Trophoblast cell (in vitro differentiated cells and primary cell): ENCODE measurements around the gene SYNE2.

Experiments used
- DNase-seq, 2 donors: peaks; one replicate each; pipeline ENCODE4 v3.0.0-alpha.2; 2016
- H2AFZ ChIP-seq: 2 replicates; pipeline ENCODE4 v1.6.1; 2013; ENCODE audit warnings: low read length, moderate library complexity, mild to moderate bottlenecking; ENCODE audit not compliant: insufficient read depth, poor library complexity
- H2AK5ac ChIP-seq: 2 replicates; pipeline ENCODE4 v1.6.1; 2013; ENCODE audit warnings: mild to moderate bottlenecking, low read length
- H2BK120ac ChIP-seq: 2 replicates; pipeline ENCODE4 v1.6.1; 2013; ENCODE audit warnings: low read length, mild to moderate bottlenecking, moderate library complexity; ENCODE audit not compliant: insufficient read depth, poor library complexity
- H2BK12ac ChIP-seq: 2 replicates; pipeline ENCODE4 v1.6.1; 2013; ENCODE audit warnings: mild to moderate bottlenecking, low read length, moderate library complexity
- H2BK5ac ChIP-seq: 2 replicates; pipeline ENCODE4 v1.6.1; 2013; ENCODE audit warnings: low read length, low read depth, moderate library complexity, mild to moderate bottlenecking; ENCODE audit not compliant: poor library complexity
- H3K14ac ChIP-seq: 2 replicates; pipeline ENCODE4 v1.6.1; 2013; ENCODE audit warnings: mild to moderate bottlenecking, low read length
- H3K18ac ChIP-seq: 2 replicates; pipeline ENCODE4 v1.6.1; 2013; ENCODE audit warnings: mild to moderate bottlenecking, low read length
- H3K23ac ChIP-seq: 2 replicates; pipeline ENCODE4 v1.6.1; 2013; ENCODE audit warnings: low read length
- H3K27ac ChIP-seq: 2 replicates; pipeline ENCODE4 v1.5.1; 2013; ENCODE audit warnings: low read depth, mild to moderate bottlenecking, inconsistent platforms, low read length, moderate library complexity
- H3K27me3 ChIP-seq: 2 replicates; pipeline ENCODE4 v1.6.1; 2013; ENCODE audit warnings: inconsistent platforms, mild to moderate bottlenecking, low read length, moderate library complexity; ENCODE audit not compliant: insufficient read depth
- H3K36me3 ChIP-seq, 2 experiments: 1 replicate in 1 of 2; 2 replicates in 1 of 2; pipeline ENCODE4 v1.6.1; 2013; ENCODE audit warnings: low read length in 2 of 2, mild to moderate bottlenecking in 2 of 2, moderate library complexity in 1 of 2; ENCODE audit not compliant: insufficient read depth in 2 of 2, control insufficient read depth in 1 of 2
- H3K4ac ChIP-seq: 2 replicates; pipeline ENCODE4 v1.6.1; 2013; ENCODE audit warnings: low read depth, mild to moderate bottlenecking, low read length, moderate library complexity
- H3K4me1 ChIP-seq, 2 experiments: 1 replicate in 1 of 2; 2 replicates in 1 of 2; pipeline ENCODE4 v1.6.1; 2013; ENCODE audit warnings: low read length in 2 of 2, mild to moderate bottlenecking in 2 of 2, moderate library complexity in 1 of 2; ENCODE audit not compliant: insufficient read depth in 2 of 2, control insufficient read depth in 1 of 2
- H3K4me2 ChIP-seq: 2 replicates; pipeline ENCODE4 v1.6.1; 2013; ENCODE audit warnings: inconsistent platforms, mild to moderate bottlenecking, low read length, moderate library complexity
- H3K4me3 ChIP-seq: 2 replicates; pipeline ENCODE4 v1.5.1; 2013; ENCODE audit warnings: mild to moderate bottlenecking, low read depth, low read length, inconsistent platforms
- H3K79me1 ChIP-seq: one replicate; pipeline ENCODE4 v1.6.1; 2013; ENCODE audit warnings: low read length
- H3K79me2 ChIP-seq: 2 replicates; pipeline ENCODE4 v1.6.1; 2013; ENCODE audit warnings: low read length, mild to moderate bottlenecking; ENCODE audit not compliant: control insufficient read depth, insufficient read depth, poor library complexity
- H3K9ac ChIP-seq: 2 replicates; pipeline ENCODE4 v1.6.1; 2013; ENCODE audit warnings: mild to moderate bottlenecking, low read length
- H3K9me3 ChIP-seq: 2 replicates; pipeline ENCODE4 v1.6.1; 2013; ENCODE audit warnings: low read depth, mild to moderate bottlenecking, control low read depth, inconsistent platforms, low read length; ENCODE audit not compliant: insufficient read depth
- H4K12ac ChIP-seq: 2 replicates; pipeline ENCODE4 v1.6.1; 2013; ENCODE audit warnings: low read depth, mild to moderate bottlenecking, low read length, moderate library complexity
- H4K8ac ChIP-seq: 2 replicates; pipeline ENCODE4 v1.6.1; 2013; ENCODE audit warnings: low read depth, mild to moderate bottlenecking, low read length, moderate library complexity
- H4K91ac ChIP-seq: one replicate; pipeline ENCODE4 v1.6.1; 2013; ENCODE audit warnings: low read depth, mild to moderate bottlenecking, low read length, moderate library complexity
- WGBS: extraction: QIAGEN DNeasy Blood & Tissue Kit; methylation state at CpG from one replicate; pipeline ENCODE4 v1.1.7; 2013; ENCODE audit warnings: missing lambda C conversion rate; ENCODE audit not compliant: insufficient read length, insufficient coverage; ENCODE audit errors: extremely low coverage; 5-methylcytosine and 5-hydroxymethylcytosine counted together

The SYNE2 gene

DNA sequence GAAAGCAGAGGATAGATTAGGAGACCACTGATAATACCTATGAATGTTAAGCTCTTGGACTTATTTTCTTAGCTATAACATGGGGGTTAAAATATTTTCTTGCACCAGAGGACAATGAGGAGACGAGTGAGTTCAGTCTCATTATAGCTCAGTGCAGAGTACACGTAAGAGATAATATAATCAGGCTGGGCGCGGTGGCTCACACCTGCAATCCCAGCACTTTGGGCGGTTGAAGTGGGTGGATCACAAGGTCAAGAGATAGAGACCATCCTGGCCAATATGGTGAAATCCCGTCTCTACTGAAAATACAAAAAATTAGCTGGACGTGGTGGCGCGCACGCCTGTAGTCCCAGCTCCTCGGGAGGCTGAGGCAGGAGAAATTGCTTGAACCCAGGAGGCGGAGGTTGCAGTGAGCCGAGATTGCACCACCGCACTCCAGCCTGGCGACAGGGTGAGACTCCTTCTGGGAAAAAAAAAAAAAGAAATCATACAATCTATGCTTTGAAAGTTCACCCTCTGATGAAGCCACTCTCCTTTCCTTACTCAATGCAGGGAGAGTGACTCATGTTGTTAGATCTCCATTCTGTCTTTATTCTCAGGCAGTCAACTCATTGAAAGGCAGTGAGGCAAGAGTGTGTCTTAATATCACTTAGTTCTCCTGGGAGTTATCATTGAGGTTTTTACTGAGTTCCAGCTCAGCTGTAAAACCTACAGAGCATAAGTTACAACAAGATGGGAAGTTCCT, 134.2 kb downstream of the SYNE2 start:
- Histone ChIP-seq H2AFZ (no peak overlapping the region), H3K14ac (no peak overlapping the region), H3K27ac (no peak overlapping the region), H3K79me1 (no peaks in the 10 kb centered on the region), H2BK120ac (no peak overlapping the region), H3K9me3 (no peaks in the 10 kb centered on the region), H4K91ac (no peak overlapping the region), H4K8ac (no peak overlapping the region), H3K4ac (no peak overlapping the region), H3K23ac (no peak overlapping the region), H3K4me2 (no peak overlapping the region), H4K12ac (no peak overlapping the region), H3K27me3 (no peaks in the 10 kb centered on the region), H3K36me3 (peaks cover 4 to 6% of the 10 kb centered on the region in 2 experiments), H2BK12ac (no peak overlapping the region), H3K18ac (no peak overlapping the region), H2BK5ac (no peak overlapping the region), H3K4me1 (no peaks in the 10 kb centered on the region), H3K79me2 (no peaks in the 10 kb centered on the region), H3K9ac (no peak overlapping the region), H3K4me3 (no peak overlapping the region), H2AK5ac (no peak overlapping the region)
- WGBS: no CpG with 5 or more reads among the region's 15 CpGs
- peak; percentile 8 to 65 for DNase-seq

DNA sequence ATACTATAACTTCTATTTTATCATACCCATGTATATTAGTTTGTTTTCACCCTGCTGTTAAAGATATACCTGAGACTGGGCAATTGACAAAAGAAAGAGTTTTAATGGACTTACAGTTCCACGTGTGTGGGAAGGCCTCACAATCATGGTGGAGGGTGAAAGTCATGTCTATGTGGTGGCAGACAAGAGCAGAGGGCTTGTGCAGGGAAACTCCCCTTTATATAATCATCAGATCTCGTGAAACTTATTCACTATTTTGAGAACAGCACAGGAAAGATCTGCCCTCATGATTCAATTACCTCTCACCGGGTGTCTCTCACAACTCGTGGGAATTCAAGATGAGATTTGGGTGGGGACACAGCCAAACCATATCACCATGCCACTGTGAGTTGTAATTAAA, 135.8 kb downstream of the SYNE2 start:
- H3K27me3 ChIP-seq: no peaks in the 10 kb centered on the region

DNA sequence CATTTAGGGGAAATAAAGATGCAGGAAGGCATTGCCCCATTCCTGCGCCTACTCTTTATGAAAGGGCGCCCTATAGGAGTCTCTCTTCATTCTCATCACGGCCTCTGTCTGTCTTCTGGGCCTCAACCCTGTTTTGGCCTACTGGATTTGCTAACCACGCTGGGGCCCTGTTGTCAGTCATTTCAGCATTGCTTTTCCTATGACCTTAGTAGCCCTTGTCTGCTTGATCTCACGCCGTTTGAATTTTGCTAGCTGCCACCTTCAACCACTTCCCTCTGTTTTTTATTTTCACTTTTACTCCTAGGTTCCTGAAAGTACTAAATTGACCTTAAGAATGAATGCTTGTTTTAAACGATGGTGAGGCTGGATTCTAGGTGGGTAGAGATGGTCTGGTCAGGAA, 139.0 kb downstream of the SYNE2 start:
- Histone ChIP-seq H3K9ac (no peak overlapping the region), H2BK5ac (no peak overlapping the region), H3K4me3 (no peak overlapping the region), H3K18ac (no peak overlapping the region), H3K4ac (no peak overlapping the region), H3K14ac (no peak overlapping the region), H3K27ac (no peak overlapping the region), H3K36me3 (peaks cover 0 to 5% of the 10 kb centered on the region in 2 experiments), H4K12ac (no peak overlapping the region), H4K8ac (no peak overlapping the region), H3K4me2 (no peak overlapping the region), H3K27me3 (no peaks in the 10 kb centered on the region), H3K79me2 (no peaks in the 10 kb centered on the region), H2BK12ac (no peak overlapping the region), H3K79me1 (no peaks in the 10 kb centered on the region), H3K4me1 (peaks cover 0 to 2% of the 10 kb centered on the region in 2 experiments), H3K23ac (no peak overlapping the region), H3K9me3 (no peaks in the 10 kb centered on the region), H2BK120ac (no peak overlapping the region), H2AFZ (no peak overlapping the region), H2AK5ac (no peak overlapping the region), H4K91ac (no peak overlapping the region)
- no CpG with 5 or more reads among the region's 7 CpGs for WGBS
- no peak for DNase-seq

More for the DNA sequence above, 135.8 kb downstream of the SYNE2 start:
- Histone ChIP-seq H2AFZ (no peak overlapping the region), H3K4me3 (no peak overlapping the region), H3K4ac (no peak overlapping the region), H2AK5ac (no peak overlapping the region), H3K27ac (no peak overlapping the region), H3K36me3 (peaks cover 2 to 8% of the 10 kb centered on the region in 2 experiments), H4K8ac (no peak overlapping the region), H3K9me3 (no peaks in the 10 kb centered on the region), H3K14ac (no peak overlapping the region), H3K23ac (no peak overlapping the region), H2BK5ac (no peak overlapping the region), H3K4me2 (no peak overlapping the region), H3K4me1 (no peaks in the 10 kb centered on the region), H2BK12ac (no peak overlapping the region), H4K91ac (no peak overlapping the region), H3K9ac (no peak overlapping the region), H3K79me1 (no peaks in the 10 kb centered on the region), H2BK120ac (no peak overlapping the region), H4K12ac (no peak overlapping the region), H3K18ac (no peak overlapping the region), H3K79me2 (no peaks in the 10 kb centered on the region)
- WGBS: no CpG with 5 or more reads among the region's 4 CpGs
- DNase-seq: no peak

DNA sequence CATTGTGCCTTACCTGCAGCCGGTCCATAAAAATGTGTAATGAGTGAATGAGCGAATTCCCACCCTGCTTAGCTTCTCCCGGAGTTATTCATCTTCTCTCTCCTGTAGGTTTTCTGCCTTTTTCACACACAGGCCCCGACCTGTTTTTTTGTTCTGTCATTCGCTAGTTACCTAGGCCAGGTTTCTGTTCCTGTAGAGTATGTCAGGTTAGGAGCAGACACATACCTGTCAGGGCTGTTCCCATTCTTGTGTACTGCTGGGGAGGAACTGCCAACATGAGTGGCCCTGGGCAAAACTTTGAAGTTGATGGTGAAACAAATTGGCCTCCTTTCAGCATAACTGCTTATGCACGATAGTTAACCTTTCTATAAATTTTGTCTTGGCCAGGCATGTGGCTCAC, 140.1 kb downstream of the SYNE2 start:
- Histone ChIP-seq H3K27ac (no peak overlapping the region), H3K14ac (no peak overlapping the region), H3K9me3 (no peaks in the 10 kb centered on the region), H2BK120ac (no peak overlapping the region), H4K12ac (no peak overlapping the region), H2AK5ac (no peak overlapping the region), H3K18ac (no peak overlapping the region), H2BK12ac (no peak overlapping the region), H3K4me3 (no peak overlapping the region), H2BK5ac (no peak overlapping the region), H3K23ac (no peak overlapping the region), H3K9ac (no peak overlapping the region), H4K8ac (no peak overlapping the region), H3K79me2 (no peaks in the 10 kb centered on the region), H3K4me1 (peaks cover 0 to 2% of the 10 kb centered on the region in 2 experiments), H3K36me3 (peaks cover 0 to 5% of the 10 kb centered on the region in 2 experiments), H4K91ac (no peak overlapping the region), H2AFZ (no peak overlapping the region), H3K4me2 (no peak overlapping the region), H3K79me1 (no peaks in the 10 kb centered on the region), H3K4ac (no peak overlapping the region), H3K27me3 (no peaks in the 10 kb centered on the region)
- WGBS: no CpG with 5 or more reads among the region's 6 CpGs
- DNase-seq: no peak
